GM12878 (cell line): ENCODE data around the gene IL4.

Experiments used
- DPF2 ChIP-seq: fragments of 450-650 bp; IDR thresholded peaks from 2 replicates; pipeline ENCODE4 v1.6.1; 2017; ENCODE audit warnings: mild to moderate bottlenecking
- MXI1 ChIP-seq: fragments of 150-350 bp; IDR thresholded peaks from 2 replicates; pipeline ENCODE4 v1.6.1; 2011; ENCODE audit warnings: low read depth, mild to moderate bottlenecking, inconsistent platforms, low read length, improper control_type of control experiment
- POLR2AphosphoS2 ChIP-seq: IDR thresholded peaks from 2 replicates; pipeline ENCODE4 v1.6.1; 2011; ENCODE audit warnings: low read depth, mild to moderate bottlenecking, low read length, improper control_type of control experiment, moderate library complexity
- RFX5 ChIP-seq: IDR thresholded peaks from 2 replicates; pipeline ENCODE4 v1.6.1; 2011; ENCODE audit warnings: low read depth, low read length, improper control_type of control experiment
- SMC3 ChIP-seq: IDR thresholded peaks from 2 replicates; pipeline ENCODE4 v1.6.1; 2011; ENCODE audit warnings: low read length, improper control_type of control experiment, borderline replicate concordance
- TAF1 ChIP-seq: IDR thresholded peaks from 2 replicates; pipeline ENCODE4 v1.6.1; 2011; ENCODE audit warnings: mild to moderate bottlenecking, low read depth, low read length, borderline replicate concordance
- TF ChIP-seq, protein P1 (sequence below): IDR thresholded peaks from 2 replicates; pipeline ENCODE4 v1.6.1; 2011; ENCODE audit warnings: borderline replicate concordance, low read depth, mild to moderate bottlenecking, moderate library complexity, low read length; ENCODE audit not compliant: insufficient read depth, poor library complexity, severe bottlenecking
- TF ChIP-seq, protein P2 (sequence below), 3 experiments: IDR thresholded peaks in 2 of 3; conservative IDR thresholded peaks in 1 of 3; 2 replicates each; pipeline ENCODE4 v1.5.1; 2011; ENCODE audit warnings: low read depth in 3 of 3, low read length in 3 of 3, mild to moderate bottlenecking in 3 of 3, control low read depth in 2 of 3, moderate library complexity in 2 of 3, inconsistent platforms in 1 of 3, mixed read lengths in 1 of 3; ENCODE audit not compliant: control insufficient read depth in 2 of 3, insufficient read depth in 1 of 3; ENCODE audit errors: extremely low read depth in 1 of 3

DNA sequence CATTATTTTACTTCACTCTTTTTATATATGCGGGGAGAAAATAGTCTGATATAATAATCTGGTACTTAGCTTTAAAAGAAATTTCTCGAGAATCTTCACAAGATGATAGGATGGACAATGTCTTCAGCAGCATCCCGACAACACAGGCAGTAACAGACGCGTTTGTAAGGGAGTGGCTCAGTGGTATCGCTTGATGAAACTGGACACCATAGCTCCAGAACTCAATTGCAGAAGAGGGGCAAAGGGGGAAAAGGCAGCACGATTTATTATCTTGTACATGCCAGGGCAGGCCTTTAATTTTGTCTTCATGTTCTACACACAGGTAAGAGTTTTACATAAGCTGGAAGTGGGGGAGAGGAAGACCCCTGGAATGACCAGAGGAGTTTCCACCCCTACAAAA lies 15.7 kb downstream of the IL4 start:
- TF ChIP-seq SMC3 (no peak), MXI1 (no peak), DPF2 (no peak), RFX5 (no peak), POLR2AphosphoS2 (no peak), TAF1 (no peak)
- TF ChIP-seq, protein P1, sequence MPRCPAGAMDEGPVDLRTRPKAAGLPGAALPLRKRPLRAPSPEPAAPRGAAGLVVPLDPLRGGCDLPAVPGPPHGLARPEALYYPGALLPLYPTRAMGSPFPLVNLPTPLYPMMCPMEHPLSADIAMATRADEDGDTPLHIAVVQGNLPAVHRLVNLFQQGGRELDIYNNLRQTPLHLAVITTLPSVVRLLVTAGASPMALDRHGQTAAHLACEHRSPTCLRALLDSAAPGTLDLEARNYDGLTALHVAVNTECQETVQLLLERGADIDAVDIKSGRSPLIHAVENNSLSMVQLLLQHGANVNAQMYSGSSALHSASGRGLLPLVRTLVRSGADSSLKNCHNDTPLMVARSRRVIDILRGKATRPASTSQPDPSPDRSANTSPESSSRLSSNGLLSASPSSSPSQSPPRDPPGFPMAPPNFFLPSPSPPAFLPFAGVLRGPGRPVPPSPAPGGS = no peak
- TF ChIP-seq, protein P2, sequence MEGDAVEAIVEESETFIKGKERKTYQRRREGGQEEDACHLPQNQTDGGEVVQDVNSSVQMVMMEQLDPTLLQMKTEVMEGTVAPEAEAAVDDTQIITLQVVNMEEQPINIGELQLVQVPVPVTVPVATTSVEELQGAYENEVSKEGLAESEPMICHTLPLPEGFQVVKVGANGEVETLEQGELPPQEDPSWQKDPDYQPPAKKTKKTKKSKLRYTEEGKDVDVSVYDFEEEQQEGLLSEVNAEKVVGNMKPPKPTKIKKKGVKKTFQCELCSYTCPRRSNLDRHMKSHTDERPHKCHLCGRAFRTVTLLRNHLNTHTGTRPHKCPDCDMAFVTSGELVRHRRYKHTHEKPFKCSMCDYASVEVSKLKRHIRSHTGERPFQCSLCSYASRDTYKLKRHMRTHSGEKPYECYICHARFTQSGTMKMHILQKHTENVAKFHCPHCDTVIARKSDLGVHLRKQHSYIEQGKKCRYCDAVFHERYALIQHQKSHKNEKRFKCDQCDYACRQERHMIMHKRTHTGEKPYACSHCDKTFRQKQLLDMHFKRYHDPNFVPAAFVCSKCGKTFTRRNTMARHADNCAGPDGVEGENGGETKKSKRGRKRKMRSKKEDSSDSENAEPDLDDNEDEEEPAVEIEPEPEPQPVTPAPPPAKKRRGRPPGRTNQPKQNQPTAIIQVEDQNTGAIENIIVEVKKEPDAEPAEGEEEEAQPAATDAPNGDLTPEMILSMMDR (IDR thresholded peaks at IDR 0.05 in 2 of 3, conservative IDR thresholded peaks at IDR 0.05 in 1 of 3; ENCODE audit: control insufficient read depth in 2 of 3, extremely low read depth in 1 of 3, insufficient read depth in 1 of 3, low read depth in 3 of 3, low read length in 3 of 3) = no peak
